Neural crest cell (in vitro differentiated cells): ENCODE data around the gene IFI16. TPM values are rescaled to one million over a fixed set of nuclear protein-coding genes. Genes with fewer than 3 reads are reported as not detected.

Experiments used
- DNase-seq: peaks from one replicate; pipeline ENCODE4 v3.0.0; 2021; ENCODE audit warnings: low read depth, mixed read lengths, low spot score
- H3K27ac Mint-ChIP-seq: one replicate; pipeline ENCODE4 v1.8.0; 2021; ENCODE audit warnings: mild to moderate bottlenecking, mixed read lengths; ENCODE audit not compliant: unreplicated experiment
- H3K27me3 Mint-ChIP-seq: 2 replicates; pipeline ENCODE4 v1.8.0; 2021; ENCODE audit warnings: low read depth, mild to moderate bottlenecking, mixed read lengths
- H3K36me3 Mint-ChIP-seq: 2 replicates; pipeline ENCODE4 v1.8.0; 2021; ENCODE audit warnings: low read depth, mild to moderate bottlenecking, mixed read lengths
- H3K4me1 Mint-ChIP-seq: 2 replicates; pipeline ENCODE4 v1.8.0; 2021; ENCODE audit warnings: mixed read lengths
- H3K4me3 Mint-ChIP-seq: one replicate; pipeline ENCODE4 v1.8.0; 2021; ENCODE audit warnings: mild to moderate bottlenecking, mixed read lengths
- H3K9me3 Mint-ChIP-seq: 2 replicates; pipeline ENCODE4 v1.8.0; 2021; ENCODE audit warnings: mixed read lengths
- CTCF ChIP-seq: fragments of 200-600 bp; sonication (generic); conservative IDR thresholded peaks from 2 replicates; pipeline ENCODE4 v1.5.0; 2021; ENCODE audit warnings: antibody characterized with exemption, mild to moderate bottlenecking
- long read RNA-seq: library from polyadenylated mRNA; unstranded; transcript quantifications from one replicate; pipeline ENCODE4 v2.0.0, GENCODE V29; 2020
- total RNA-seq: library from RNA; stranded (reverse); gene quantifications from 2 replicates; pipeline ENCODE4 v1.2.1, GENCODE V29; 2021

The IFI16 gene
- total RNA-seq = 4.9 and 6.3 TPM in 2 replicates
- long read RNA-seq, partial matches to known transcripts = 4 of 8 reads
- long read RNA-seq, other reads (novel, unspliced or antisense) = 2 of 8 reads

- Mint-ChIP-seq H3K4me1 (peaks cover 28% of the 10 kb centered on the region), H3K27me3 (no peaks in the 10 kb centered on the region), H3K9me3 (peaks cover 4% of the 10 kb centered on the region), H3K27ac (no peak within 1 kb of the TSS), H3K4me3 (no peak within 1 kb of the TSS), H3K36me3 (no peaks in the 10 kb centered on the region)
- TF ChIP-seq CTCF = no peak
- no peak for DNase-seq
Measured at GRCh38 chr1:159009704-159010361, at the start of gene IFI16. IFI16 (plus strand) TSS chr1:159009907; CDS start chr1:159014681, 4,774 bp downstream.

GRCh38 chr1:158961178-158961577 lies 48.5 kb upstream of the IFI16 start:
- Mint-ChIP-seq H3K27ac (no peak overlapping the region), H3K27me3 (peaks cover 13% of the 10 kb centered on the region), H3K4me3 (no peak overlapping the region), H3K36me3 (no peaks in the 10 kb centered on the region), H3K9me3 (no peaks in the 10 kb centered on the region), H3K4me1 (no peaks in the 10 kb centered on the region)
- no peak for TF ChIP-seq CTCF
- DNase-seq = no peak

- Mint-ChIP-seq H3K36me3 (no peaks in the 10 kb centered on the region), H3K27me3 (peaks cover 19% of the 10 kb centered on the region), H3K27ac (no peak overlapping the region), H3K4me1 (no peaks in the 10 kb centered on the region), H3K4me3 (no peak overlapping the region), H3K9me3 (peaks cover 4% of the 10 kb centered on the region)
- no peak for TF ChIP-seq CTCF
- no peak for DNase-seq
Measured at GRCh38 chr1:158962983-158963382, 46.7 kb upstream of the IFI16 start.

GRCh38 chr1:158969166-158969565 lies 40.5 kb upstream of the IFI16 start:
- H3K4me1 Mint-ChIP-seq = no peaks in the 10 kb centered on the region
- no peak overlapping the region for H3K27ac Mint-ChIP-seq
- H3K36me3 Mint-ChIP-seq = no peaks in the 10 kb centered on the region
- TF ChIP-seq CTCF = no peak
- no peak overlapping the region for H3K4me3 Mint-ChIP-seq
- H3K9me3 Mint-ChIP-seq = peaks cover 6% of the 10 kb centered on the region
- no peak for DNase-seq
- H3K27me3 Mint-ChIP-seq = peaks cover 18% of the 10 kb centered on the region

- Mint-ChIP-seq H3K27ac (no peak overlapping the region), H3K27me3 (peaks cover 13% of the 10 kb centered on the region), H3K36me3 (no peaks in the 10 kb centered on the region), H3K4me3 (no peak overlapping the region), H3K4me1 (no peaks in the 10 kb centered on the region), H3K9me3 (peaks cover 6% of the 10 kb centered on the region)
- no peak for DNase-seq
- TF ChIP-seq CTCF = no peak
Measured at GRCh38 chr1:158969855-158970254, 39.9 kb upstream of the IFI16 start.
